ENCODE data around the gene C1QTNF5. TPM values are rescaled to one million over a fixed set of nuclear protein-coding genes. Genes with fewer than 3 reads are reported as not detected.

C1QTNF5 gene
- total RNA-seq, 4 donors from 2014 or later: 44.3 to 52.1 (median 45.6) TPM

- TF ChIP-seq POLR2AphosphoS5 (IDR thresholded peaks at IDR 0.05) (no peak), CTCF (IDR thresholded peaks at IDR 0.05) (peak in 2 of 4 experiments; percentile 20 to 39), EP300 (IDR thresholded peaks at IDR 0.05) (no peak), POLR2A (IDR thresholded peaks at IDR 0.05) (no peak)
- no peaks in the 10 kb centered on the region for H3K27me3 ChIP-seq
- H3K4me3 ChIP-seq: no peak overlapping the region
- H3K27ac ChIP-seq: peak overlapping the region; percentile 90 to 99 (median 98)
- 47 to 56% methylated on average over 5 to 6 of the region's 6 CpGs for WGBS, 2 donors (ENCODE audit: low coverage in 1 of 2)
- peaks cover 12 to 67% (median 42%) of the 10 kb centered on the region in 3 donors for H3K4me1 ChIP-seq
- no peaks in the 10 kb centered on the region for H3K9me3 ChIP-seq
- H3K36me3 ChIP-seq: no peaks in the 10 kb centered on the region
- no peak for ATAC-seq
Observed at GRCh38 chr11:119322360-119322739, 18.3 kb downstream of the C1QTNF5 start.

- WGBS, 2 donors (ENCODE audit: low coverage in 1 of 2): 0% methylated on average over 2 of the region's 60 CpGs; no CpG with 5 or more reads in 1 of the 2 donors
- Histone ChIP-seq H3K4me1 (peaks cover 12 to 80% (median 43%) of the 10 kb centered on the region in 3 donors), H3K9me3 (no peaks in the 10 kb centered on the region), H3K4me3 (peak overlapping the region; percentile 15 to 59), H3K27me3 (no peaks in the 10 kb centered on the region), H3K27ac (peak overlapping the region; percentile 90 to 99 (median 98)), H3K36me3 (no peaks in the 10 kb centered on the region)
- peak; percentile 66 for ATAC-seq
- TF ChIP-seq POLR2AphosphoS5 (IDR thresholded peaks at IDR 0.05): peak; percentile 77
- peak; percentile 87 to 94 for TF ChIP-seq POLR2A (IDR thresholded peaks at IDR 0.05)
- TF ChIP-seq CTCF (IDR thresholded peaks at IDR 0.05): no peak
- TF ChIP-seq EP300 (IDR thresholded peaks at IDR 0.05): no peak
Observed at GRCh38 chr11:119320776-119321524, 19.7 kb downstream of the C1QTNF5 start.

GRCh38 chr11:119320240-119320775 is 20.4 kb downstream of the C1QTNF5 start:
- H3K4me1 ChIP-seq: peaks cover 12 to 86% (median 46%) of the 10 kb centered on the region in 3 donors

GRCh38 chr11:119319700-119320239 is 20.9 kb downstream of the C1QTNF5 start:
- H3K27me3 ChIP-seq: no peaks in the 10 kb centered on the region
- 32 to 34% methylated on average over 11 of the region's 11 CpGs for WGBS, 2 donors (ENCODE audit: low coverage in 1 of 2)
- peak overlapping the region; percentile 90 to 99 (median 98) for H3K27ac ChIP-seq
- ATAC-seq: no peak
- peaks cover 12 to 92% (median 52%) of the 10 kb centered on the region in 3 donors for H3K4me1 ChIP-seq
- no peaks in the 10 kb centered on the region for H3K9me3 ChIP-seq
- TF ChIP-seq POLR2A (IDR thresholded peaks at IDR 0.05) (no peak), CTCF (IDR thresholded peaks at IDR 0.05) (no peak), POLR2AphosphoS5 (IDR thresholded peaks at IDR 0.05) (no peak), EP300 (IDR thresholded peaks at IDR 0.05) (no peak)
- peak overlapping the region in 1 of 2 donors; percentile 87 for H3K4me3 ChIP-seq
- H3K36me3 ChIP-seq: peaks cover 0 to 3% of the 10 kb centered on the region in 2 donors

More at GRCh38 chr11:119320240-119320775, 20.4 kb downstream of the C1QTNF5 start:
- peak overlapping the region; percentile 90 to 99 (median 98) for H3K27ac ChIP-seq
- H3K9me3 ChIP-seq: no peaks in the 10 kb centered on the region
- peak overlapping the region; percentile 15 to 59 for H3K4me3 ChIP-seq
- H3K36me3 ChIP-seq: no peaks in the 10 kb centered on the region
- no peaks in the 10 kb centered on the region for H3K27me3 ChIP-seq
- TF ChIP-seq POLR2AphosphoS5 (IDR thresholded peaks at IDR 0.05): no peak
- TF ChIP-seq POLR2A (IDR thresholded peaks at IDR 0.05): no peak
- TF ChIP-seq CTCF (IDR thresholded peaks at IDR 0.05): no peak
- no peak for TF ChIP-seq EP300 (IDR thresholded peaks at IDR 0.05)
- 0% methylated on average over 2 of the region's 17 CpGs; no CpG with 5 or more reads in 1 of the 2 donors for WGBS, 2 donors (ENCODE audit: low coverage in 1 of 2)
- ATAC-seq: peak; percentile 1

All from gastroesophageal sphincter (tissue), 4 donors.